Peyer's patch (tissue), 4 donors: ENCODE measurements around the gene DENND4C.

Experiments
- CTCF ChIP-seq, 6 experiments: fragments of 450-650 bp in 4 of 6; fragments of 200-600 bp in 2 of 6; sonication (generic) in 1 of 6; IDR thresholded peaks; one replicate each; pipeline ENCODE4 v1.5.1; 2017 to 2019; ENCODE audit warnings: antibody characterized with exemption in 6 of 6, mild to moderate bottlenecking in 3 of 6, moderate library complexity in 1 of 6
- POLR2A ChIP-seq, 2 donors: fragments of 450-650 bp; IDR thresholded peaks; one replicate each; pipeline ENCODE4 v1.5.1; 2017; ENCODE audit warnings: antibody characterized with exemption in 2 of 2, mild to moderate bottlenecking in 2 of 2, moderate library complexity in 2 of 2

GRCh38 chr9:19386502-19387044 lies 156.1 kb downstream of the DENND4C start:
- TF ChIP-seq CTCF (IDR thresholded peaks at IDR 0.05) (no peak), POLR2A (IDR thresholded peaks at IDR 0.05) (no peak)
